Hair follicular keratinocyte (primary cell): Measurements from ENCODE around the gene MMGT1. TPM values are rescaled to one million over a fixed set of nuclear protein-coding genes. Genes with fewer than 3 reads are reported as not detected.

Source experiments
- total RNA-seq: library from RNA; depleted of rRNA; stranded (reverse); fragments of >200 nt; gene quantifications from 2 replicates; pipeline ENCODE4 v1.2.3, GENCODE V29; 2015

Gene MMGT1
- 16.9 and 18.8 TPM in 2 replicates for total RNA-seq

GRCh38 chrX:135973548-135974278 is at the start of gene MMGT1:
TSS of gene MMGT1 (minus strand) at chrX:135973988. CDS start at chrX:135973675, 313 bp downstream.

GRCh38 chrX:135985157-135985972 is 11.6 kb upstream of the MMGT1 start, which contains the start of gene SLC9A6:
TSS of gene SLC9A6 (plus strand) at chrX:135985435. CDS start at chrX:135985659, 224 bp downstream.

Other genes with a start within 250 kb of the MMGT1 start
- not detected in 2 replicates for gene CT45A3, start 205.8 kb downstream of the MMGT1 start, total RNA-seq
- gene CT45A5, start 188.5 kb downstream of the MMGT1 start, total RNA-seq: not detected in 2 replicates
- gene CT45A6, start 171.2 kb downstream of the MMGT1 start, total RNA-seq: not detected in 2 replicates
- gene CT45A2, start 154.0 kb downstream of the MMGT1 start, total RNA-seq: not detected in 2 replicates
- gene CT45A7, start 136.7 kb downstream of the MMGT1 start, total RNA-seq: not detected in 2 replicates
- not detected in 2 replicates for gene CT45A8, start 119.5 kb downstream of the MMGT1 start, total RNA-seq
- not detected in 2 replicates for gene CT45A9, start 102.2 kb downstream of the MMGT1 start, total RNA-seq
- not detected in 2 replicates for gene CT45A10, start 80.5 kb downstream of the MMGT1 start, total RNA-seq
- gene SAGE1, start 80.3 kb downstream of the MMGT1 start, total RNA-seq: not detected in 2 replicates
- gene SLC9A6, start 11.4 kb upstream of the MMGT1 start, total RNA-seq: 10.2 and 11.5 TPM in 2 replicates
- 103 and 220 TPM in 2 replicates for gene FHL1, start 173.5 kb upstream of the MMGT1 start, total RNA-seq